HG02840 (cell line): ENCODE data around the gene MXD1.
"Not testable (repeated sequence)": the region's sequence is repeated elsewhere in the genome, so short reads cannot be mapped to it uniquely, and the experiment has no call there.

Experiments
- ATAC-seq: cut with Tn5 transposase; IDR thresholded peaks from one replicate; pipeline ENCODE4 v1.9.1; 2021; ENCODE audit warnings: mild to moderate bottlenecking, moderate library complexity, moderate number of reproducible peaks; ENCODE audit not compliant: unreplicated experiment, low FRiP score

The MXD1 gene

DNA sequence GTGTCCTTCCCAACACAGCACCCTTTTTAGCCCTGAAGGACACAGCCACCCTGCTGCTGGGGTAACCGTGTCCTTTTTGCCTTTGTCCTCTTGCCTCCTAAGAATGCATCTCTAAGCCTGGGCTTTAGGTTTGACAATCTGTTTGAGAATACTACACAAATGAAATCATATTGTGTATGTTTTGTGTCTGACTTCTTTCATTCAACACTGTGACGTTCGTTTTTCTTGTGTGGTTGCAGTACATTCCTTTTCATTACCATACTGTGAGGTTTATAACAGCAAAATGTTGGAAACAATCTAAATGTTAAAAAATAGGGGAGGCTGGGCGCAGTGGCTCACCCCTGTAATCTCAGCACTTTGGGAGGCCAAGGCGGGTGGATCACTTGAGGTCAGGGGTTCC lies 35.3 kb downstream of the MXD1 start:
- ATAC-seq: no peak

DNA sequence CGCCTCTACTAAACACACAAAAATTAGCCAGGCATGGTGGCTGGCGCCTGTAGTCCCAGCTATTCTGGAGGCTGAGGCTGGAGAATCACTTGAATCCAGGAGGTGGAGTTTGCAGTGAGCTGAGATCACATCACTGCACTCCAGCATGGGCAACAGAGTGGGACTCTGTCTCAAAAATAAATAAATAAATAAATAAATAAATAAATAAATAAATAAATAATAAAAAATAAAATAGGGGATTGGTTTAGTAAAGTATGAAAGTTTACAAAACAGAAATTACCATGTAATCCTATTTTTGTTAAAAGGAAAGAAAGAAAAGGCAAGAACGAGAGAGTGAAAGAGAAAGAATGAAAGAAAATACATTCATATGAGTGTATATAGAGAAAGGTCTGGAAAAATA lies 35.8 kb downstream of the MXD1 start:
- not testable (repeated sequence) for ATAC-seq

DNA sequence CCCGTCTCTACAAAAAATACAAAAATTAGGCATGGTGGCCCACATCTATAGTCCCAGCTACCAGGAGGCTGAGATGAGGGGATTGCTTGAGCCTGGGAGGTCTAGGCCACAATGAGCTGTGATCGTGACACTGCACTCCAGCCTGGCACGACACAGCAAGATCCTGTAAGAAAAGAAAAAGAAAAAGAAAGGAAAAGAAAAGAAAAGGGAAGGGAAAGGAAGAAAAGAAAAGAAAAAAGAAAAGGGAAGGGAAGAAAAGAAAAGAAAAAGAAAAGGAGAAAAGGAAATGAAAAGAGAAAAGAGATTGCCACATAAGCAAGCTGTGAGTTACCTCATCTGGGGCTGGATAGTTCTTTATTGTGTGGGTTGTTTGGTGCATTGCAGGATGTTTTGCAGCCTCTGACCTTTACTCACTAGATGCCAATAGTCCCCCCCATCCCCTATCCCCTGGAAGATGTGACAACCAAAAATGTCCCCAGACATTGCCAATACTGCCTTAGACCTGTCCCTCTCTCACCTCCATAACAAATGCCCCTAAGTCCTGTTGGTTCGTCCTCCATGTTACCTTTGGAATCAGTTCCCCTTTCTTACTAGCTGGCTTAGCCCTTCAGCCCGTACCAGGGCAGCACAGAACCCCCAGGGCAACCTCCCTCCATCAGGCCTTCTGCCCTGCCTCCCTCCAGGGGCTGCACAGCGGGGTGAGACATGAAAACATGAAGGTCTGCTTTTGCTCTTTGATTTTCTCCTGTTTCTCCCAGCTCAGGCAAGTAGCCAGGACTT lies 37.6 kb downstream of the MXD1 start:
- no peak for ATAC-seq

DNA sequence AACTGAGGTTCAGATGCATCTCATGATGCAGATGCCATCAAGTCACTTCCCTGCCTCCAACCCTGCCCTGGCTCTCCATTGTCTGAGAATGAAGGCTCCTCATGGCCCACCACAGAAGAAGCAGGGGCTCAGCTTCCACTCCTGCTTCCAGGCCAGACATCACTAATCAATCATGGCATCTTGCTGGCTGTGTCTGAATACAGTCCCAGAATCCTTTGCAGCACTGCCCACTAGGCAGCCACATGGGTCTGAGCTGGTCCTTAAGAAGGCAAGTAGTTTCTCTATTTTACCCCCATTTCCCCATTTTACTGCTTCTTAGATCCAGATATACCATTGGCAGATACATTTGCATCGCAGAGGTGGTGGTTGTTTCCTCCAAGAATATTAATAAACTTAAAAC lies 39.2 kb downstream of the MXD1 start:
- no peak for ATAC-seq

DNA sequence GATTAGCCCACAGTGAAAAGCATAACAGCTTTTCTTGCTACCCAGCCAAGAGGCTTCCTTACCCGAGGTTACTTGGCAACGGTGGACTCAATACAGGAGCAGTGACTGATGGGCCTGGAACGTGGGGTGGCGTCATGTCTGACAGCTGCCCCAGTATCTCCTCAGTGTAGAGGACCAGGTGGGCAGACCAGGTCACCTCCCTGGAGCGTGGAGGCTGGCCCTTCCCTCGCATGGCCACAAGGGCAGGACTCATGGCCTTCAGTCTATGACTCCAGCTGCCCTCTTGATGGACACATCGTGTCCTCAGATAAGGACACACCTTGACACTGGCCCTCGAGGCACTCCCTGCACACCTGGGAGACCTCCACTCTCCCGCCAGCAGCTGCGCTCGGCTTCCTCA lies 40.1 kb downstream of the MXD1 start:
- no peak for ATAC-seq

DNA sequence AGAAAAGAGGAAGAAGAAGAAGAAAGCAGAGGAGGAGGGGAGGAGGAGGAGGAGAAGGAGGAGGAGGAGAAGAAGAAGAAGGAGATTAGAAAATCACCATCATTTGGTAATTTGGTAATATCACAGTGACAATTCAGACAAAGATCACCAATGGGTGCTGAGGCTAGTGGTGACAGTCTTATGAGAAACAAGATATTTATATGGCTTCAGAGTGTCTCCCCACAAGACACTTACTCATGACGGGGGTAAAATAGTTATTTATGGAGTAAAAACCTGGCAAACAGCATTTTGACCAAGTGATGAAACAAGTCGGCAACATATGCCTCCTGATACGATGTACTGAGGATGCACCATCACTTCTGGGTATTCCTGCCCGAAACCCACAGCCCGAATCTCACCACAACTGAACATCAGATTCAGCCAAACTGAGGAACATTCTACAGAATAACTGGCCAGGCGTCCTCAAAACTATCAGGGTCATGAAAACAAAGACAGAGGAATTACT lies 41.6 kb downstream of the MXD1 start:
- ATAC-seq: no peak

DNA sequence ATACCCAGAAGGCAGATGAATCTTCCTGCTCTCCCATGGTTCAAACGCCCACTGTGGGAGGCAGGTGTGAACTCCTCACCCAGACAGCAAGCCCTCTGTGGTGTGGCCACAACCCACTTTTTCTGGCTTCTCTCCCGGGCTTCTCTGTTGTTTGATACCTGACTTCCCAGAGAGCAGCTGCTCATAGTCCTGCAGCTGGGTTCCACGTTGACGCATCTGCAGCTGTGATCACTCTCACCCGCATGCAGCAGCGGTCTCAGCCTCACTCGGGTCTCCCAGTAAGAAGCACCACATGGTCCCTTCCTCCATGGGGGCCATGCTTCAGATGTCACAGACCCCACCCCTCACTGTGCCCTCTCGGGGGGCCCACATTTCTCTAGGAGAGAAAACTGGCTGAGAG lies 43.1 kb downstream of the MXD1 start:
- ATAC-seq: no peak

DNA sequence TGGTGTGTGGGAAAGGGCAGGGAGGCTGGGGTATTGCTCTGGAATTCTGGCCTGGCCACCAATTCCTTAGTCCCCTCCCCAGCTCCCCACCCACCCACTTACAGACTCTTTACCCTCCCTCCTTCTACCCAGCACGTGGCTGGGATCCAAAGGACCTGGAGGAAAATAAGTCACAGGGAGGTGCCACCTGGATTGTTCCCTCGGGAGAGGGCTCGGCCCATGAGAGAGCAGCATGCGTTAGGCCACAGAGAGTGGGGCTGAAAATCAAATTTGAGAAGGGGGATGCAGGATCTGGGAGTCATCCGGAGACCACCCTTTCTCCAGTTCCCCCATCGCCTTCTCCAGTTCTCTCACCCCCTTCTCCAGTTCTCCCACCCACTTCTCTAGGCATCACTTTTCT lies 43.6 kb downstream of the MXD1 start:
- ATAC-seq: no peak

DNA sequence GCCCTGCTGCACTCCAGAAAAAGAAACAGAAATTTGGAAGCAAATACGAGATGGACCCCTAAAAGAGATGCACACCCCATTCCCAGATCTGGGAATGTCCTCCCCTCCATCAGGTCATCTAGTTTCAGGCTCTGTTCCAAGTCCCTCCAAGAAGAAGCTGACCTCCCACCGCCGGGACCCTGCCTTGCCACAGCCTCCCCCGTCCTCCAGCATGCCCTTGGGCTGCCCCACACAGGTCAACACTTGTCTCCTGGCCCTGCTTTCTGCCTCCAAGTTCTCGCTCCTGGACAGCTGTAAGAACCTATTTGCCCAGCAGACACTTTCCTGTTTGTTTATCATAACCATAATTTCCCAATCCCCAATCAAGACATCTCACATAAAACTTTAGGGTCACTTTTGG lies 44.5 kb downstream of the MXD1 start:
- no peak for ATAC-seq

DNA sequence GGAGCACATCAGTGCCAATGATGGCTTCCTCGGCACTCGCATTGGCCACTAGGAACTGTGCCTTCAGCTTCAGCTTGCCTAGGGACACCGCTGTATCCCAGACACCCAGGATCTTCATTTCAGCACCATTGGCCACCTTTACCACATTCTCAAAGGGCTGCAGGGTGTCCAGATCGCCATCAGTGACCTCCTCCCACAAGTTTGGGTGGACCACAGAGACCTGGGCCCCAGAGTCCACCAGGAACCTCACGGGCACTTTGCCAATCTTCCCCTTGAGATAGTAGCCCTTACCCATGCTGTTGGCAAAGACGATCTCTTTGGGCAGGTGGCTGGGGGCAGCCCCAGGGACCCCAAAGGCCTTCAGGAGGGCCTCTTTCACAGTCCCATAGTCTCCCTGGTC lies 45.9 kb downstream of the MXD1 start:
- ATAC-seq: no peak

DNA sequence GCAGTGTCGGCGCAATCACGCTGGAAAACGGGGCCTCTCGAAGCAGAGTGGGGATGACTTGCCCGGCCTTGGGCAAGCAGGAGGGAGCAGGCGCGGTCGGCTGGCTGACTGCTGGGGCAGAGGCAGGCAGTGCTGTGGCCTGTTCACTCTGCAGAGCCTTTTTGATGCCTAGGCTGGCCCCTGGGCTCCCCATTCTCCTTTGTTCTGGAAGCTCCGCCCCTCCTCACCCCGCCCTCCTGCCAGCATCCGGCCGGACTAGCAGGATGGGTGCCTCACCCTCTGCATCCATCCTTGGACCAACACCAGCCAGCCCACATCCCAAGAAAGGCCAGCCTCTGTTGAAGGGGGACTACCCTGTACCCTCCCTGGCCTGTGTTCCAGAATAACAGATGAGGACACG lies 46.6 kb downstream of the MXD1 start, which contains the start of gene ASPRV1:
Gene ASPRV1, minus strand, starts transcription at position 136 of the 400 bp plus-strand sequence. CDS start 195 bp downstream, outside the sequence.
- no peak for ATAC-seq

DNA sequence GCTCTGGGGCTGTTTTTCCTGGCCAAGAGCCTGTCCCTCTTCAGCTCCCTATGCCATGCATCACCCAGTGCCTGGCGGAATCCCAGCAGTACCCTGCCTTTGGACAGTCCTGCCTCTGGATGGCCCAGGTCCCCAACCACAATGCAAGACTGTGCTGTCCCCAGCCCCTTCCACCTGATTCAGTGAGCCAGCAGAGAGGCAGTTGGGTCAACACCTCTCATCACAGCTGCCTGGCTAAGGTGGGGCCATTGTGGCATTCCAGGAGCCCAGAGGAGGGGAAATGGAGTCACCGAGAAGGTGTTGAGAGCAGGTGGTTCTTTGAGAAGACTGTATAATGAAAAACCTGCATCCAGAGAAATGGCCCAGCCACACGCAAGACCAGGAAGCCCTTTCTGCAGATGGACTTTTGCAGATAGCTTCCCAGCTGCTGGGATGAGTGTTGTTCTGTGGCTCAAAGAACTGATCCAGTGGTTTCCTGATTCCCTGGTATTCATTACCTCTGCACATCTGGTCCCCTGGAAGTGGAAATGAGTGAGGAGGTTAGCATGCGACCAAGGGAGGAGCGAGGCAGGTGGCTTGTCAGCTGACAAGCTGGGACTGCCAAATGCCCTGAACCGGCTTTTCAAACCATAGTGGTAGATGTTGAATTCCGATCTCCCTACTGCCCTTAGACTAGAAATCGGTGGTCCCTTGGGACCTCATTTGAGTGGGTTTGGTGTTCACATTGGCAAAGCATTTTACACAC lies 48.2 kb downstream of the MXD1 start:
- no peak for ATAC-seq

DNA sequence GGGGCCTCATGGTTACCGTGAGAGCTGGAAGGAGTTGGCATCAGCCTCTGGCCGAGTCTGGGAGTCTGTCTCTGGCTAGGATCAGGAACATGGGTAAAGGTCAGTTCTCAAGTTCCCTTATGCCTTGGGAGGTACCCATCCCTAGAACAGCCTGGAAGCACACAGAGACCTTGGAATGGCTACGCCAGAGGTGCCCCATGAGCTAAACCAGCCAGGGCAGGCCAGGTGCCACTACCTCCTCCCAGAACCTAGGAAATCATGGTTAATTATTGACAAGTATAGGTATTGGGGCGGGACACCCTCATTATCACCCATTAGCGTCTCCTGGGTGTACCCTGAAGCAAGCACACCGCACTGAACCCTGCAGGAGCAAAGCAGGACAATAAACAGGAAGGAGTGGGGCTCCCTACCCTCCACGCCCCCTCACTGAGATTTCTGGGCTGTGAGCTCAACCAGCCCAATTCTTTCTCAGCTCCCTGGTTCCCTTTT lies 49.5 kb downstream of the MXD1 start:
- no peak for ATAC-seq

DNA sequence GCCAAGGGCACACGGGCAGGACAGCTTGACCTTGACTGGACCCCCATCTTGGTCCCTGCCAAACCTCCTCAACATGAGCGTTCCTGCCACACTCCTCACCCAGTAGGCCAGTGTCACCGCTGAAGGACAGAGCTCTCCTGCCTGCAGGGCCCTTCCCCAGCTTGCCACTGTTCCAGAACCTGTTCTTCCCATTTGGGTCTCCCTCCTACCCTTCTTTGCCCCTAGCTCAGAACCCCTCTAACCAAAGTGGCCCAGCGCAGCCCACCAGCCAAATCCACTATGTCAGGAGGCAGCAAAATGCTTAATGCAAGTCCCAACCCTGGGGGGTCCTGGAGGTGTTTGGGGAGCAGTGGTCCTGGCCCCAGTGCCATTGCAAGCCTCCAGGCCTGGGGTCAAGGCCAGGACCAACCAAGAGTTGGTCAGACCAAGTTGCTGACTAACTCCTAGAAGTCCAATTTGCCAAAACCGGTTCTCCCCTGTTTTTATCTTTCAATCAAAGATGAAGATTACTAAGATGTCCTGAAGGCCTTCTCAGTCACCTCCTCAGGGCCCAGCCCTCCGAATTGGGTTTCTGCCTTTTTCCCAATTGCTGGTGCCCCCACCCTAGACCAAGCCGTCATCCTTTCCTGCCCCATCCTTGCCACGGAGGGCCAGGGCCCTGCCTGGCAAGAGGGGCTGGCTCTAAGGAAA lies 51.0 kb downstream of the MXD1 start:
- ATAC-seq: no peak

DNA sequence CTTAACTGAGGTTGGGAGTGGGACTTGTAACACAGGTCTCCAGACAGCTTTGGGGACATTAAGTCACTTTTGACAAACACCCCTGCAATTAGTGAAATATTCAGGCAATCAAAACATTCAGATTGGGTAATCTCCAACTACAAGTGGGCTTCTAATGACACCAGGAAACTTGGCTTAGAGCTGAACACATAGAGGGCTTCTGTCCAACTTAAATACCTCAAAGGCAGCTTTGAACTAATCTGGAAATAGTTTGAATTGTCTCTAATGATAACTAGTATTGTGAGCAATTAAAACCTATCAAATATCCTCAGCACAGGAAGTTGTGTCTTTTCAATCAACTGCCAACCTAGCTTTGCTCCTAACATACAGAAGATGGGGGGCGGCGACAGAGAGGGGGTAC lies 51.6 kb downstream of the MXD1 start:
- no peak for ATAC-seq

DNA sequence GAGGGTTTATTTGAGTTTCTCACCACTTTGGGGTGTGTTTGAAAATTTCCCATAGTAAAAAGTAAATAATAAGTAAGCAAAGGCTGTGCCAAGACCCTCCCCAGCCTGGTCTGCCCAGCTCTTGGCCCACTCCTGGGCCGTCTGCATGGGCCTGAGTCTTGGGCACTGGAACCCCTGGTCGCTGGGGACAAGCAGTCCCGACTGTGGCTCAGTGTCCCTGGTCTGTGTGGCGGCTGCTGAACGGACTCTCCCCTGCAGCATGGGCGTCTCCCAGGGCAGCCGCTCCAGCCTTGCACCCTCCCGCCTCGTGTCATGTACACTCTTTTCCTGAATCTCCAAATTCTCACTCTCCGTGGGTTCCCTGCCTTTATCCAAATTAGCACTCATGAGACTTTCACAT lies 53.7 kb downstream of the MXD1 start:
- ATAC-seq: no peak

DNA sequence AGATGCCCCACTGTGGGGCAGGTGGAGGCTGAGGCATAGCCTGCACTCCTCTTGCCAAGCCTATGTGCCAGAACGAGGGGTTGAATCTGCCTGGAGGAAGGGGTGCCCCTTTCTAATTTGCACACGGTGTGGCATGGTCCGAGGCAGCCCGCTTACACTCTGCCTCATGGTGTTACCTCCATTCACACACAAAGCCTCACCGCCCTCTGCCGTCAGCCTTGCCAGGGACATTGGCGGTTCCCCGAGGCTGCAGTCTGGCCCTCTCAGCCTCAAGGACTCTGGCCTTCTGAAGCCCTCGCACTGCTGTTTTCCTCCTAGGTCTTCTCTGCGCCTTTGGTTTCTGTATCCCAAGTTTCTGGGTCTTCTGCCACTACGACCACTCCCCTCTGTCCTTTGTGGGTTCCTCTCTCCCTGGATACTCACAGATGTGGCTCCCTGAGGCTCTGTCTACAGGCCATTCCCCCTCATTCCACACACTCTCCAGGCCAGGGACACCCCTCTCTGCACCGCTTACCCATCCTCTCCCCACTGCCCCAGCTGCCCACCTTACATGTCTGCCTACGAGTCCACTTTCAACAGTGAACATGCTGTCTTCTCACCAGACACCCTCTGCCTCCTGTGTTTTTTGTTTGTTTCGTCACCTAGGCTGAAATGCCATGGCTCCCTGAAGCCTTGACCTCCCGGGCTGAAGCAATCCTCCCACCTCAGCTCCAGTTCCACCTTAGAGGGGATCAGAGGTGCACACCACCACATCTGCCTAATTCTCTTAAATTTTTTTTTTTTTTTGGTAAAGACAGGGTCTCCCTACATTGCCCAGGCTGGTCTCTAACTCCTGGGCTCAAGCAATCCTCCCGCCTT lies 54.4 kb downstream of the MXD1 start:
- no peak for ATAC-seq

DNA sequence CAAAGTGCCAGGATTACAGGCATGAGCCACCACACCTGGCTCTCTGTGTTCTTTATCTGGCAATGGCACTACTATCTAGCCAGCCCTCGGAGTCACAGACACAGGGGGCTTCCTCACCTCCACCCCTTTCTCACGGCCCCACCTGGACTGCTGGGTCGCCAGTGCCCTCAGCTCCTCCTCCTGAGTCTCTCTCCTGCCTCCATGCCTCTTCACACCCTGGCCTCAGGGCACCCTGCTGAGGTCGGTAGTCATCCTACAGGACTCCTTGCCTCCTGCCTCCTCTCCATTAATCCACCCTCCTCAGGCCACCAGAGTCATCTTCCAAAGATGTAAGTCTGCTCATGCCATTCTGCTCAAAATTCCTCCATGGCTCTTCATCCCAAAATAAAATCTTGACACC lies 55.1 kb downstream of the MXD1 start:
- no peak for ATAC-seq

DNA sequence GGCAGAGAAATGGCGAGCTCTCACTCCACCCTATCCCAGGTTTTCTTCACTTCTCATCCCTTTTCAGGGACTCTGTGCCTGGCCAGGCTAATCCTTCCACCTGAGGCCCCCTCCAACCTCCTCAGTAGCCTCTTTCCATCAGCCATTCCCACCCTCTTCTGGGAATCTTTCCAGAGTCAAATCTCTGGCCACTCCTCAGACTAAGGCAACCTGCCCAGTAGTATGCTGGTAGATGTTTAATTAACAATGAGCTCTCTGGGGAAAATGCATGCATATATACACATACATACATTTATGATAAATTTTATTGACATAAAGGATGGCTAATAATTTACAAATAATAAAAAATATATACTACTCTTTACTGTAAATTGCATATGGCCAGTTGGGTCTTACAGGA lies 57.9 kb downstream of the MXD1 start:
- ATAC-seq: no peak

DNA sequence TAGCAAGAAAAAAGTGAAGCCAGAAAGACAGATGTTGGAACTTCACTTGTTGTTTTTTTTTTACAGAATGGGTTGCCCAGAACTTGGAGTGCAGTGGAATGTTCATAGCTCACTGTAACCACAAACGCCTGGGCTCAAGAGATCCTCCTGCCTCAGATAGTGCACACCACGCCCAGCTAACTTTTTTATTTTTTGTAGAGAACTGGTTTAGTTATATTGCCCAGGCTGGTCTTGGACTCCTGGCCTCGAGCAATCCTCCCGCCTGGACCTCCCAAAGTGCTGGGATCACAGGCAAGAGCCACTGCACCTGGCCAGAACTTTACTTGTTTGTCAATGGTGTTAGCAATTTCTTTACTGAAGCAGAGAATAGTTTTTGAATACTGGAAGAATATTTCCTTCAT lies 58.4 kb downstream of the MXD1 start:
- no peak for ATAC-seq
